Measurements from ENCODE around the gene EGFLAM. TPM values are rescaled to one million over a fixed set of nuclear protein-coding genes. Genes with fewer than 3 reads are reported as not detected.

EGFLAM gene
- total and polyA plus RNA-seq, 10 of the 15 experiments (the other 5 are each of a cell fraction or from before 2014, with no cell fraction given), result 0.37 TPM; not detected in 9

DNA sequence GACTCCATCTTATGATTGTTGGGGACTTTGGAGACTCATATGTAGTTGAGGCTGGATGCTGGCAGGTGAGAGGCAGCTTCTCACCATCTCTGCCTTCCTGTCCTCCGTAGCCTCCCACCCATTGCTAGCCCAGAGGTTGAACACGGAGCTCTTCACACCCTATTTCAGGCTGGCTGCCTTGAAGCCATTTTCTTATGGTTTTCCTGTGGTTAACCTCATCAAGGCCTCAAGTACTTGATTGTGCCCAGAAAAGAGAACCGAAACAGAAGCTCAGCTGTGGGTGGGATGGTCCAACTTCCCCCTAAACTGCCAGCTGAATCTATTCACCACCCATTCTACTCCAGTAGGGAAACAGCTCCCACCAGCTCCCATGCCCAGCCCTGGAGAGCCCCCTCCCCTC lies 195.1 kb downstream of the EGFLAM start (continued):
- TF ChIP-seq EP300 (IDR thresholded peaks at IDR 0.05; ENCODE audit: borderline replicate concordance in 1 of 2, control insufficient read depth in 1 of 2, low read depth in 2 of 2, low read length in 2 of 2), result peak; percentile 87 to 88
- TF ChIP-seq, protein P1, sequence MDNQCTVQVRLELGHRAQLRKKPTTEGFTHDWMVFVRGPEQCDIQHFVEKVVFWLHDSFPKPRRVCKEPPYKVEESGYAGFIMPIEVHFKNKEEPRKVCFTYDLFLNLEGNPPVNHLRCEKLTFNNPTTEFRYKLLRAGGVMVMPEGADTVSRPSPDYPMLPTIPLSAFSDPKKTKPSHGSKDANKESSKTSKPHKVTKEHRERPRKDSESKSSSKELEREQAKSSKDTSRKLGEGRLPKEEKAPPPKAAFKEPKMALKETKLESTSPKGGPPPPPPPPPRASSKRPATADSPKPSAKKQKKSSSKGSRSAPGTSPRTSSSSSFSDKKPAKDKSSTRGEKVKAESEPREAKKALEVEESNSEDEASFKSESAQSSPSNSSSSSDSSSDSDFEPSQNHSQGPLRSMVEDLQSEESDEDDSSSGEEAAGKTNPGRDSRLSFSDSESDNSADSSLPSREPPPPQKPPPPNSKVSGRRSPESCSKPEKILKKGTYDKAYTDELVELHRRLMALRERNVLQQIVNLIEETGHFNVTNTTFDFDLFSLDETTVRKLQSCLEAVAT (IDR thresholded peaks at IDR 0.05), result peak; percentile 99
- TF ChIP-seq POLR2A (IDR thresholded peaks at IDR 0.05; ENCODE audit: low read depth, low read length), result no peak
- TF ChIP-seq CBX5 (IDR thresholded peaks at IDR 0.05; ENCODE audit: low read depth), result peak; percentile 87; the same call in 1 of the 2 replicates
- peak; percentile 63 for TF ChIP-seq CREB1 (IDR thresholded peaks at IDR 0.05; ENCODE audit: low read depth)
- no peak for TF ChIP-seq ZSCAN29 (IDR thresholded peaks at IDR 0.05)
- no peak for TF ChIP-seq ELK1 (IDR thresholded peaks at IDR 0.05; ENCODE audit: low read depth, low read length)
- TF ChIP-seq GABPA (IDR thresholded peaks at IDR 0.05; ENCODE audit: low read depth), result peak; percentile 50
- TF ChIP-seq ATF7 (IDR thresholded peaks at IDR 0.05; ENCODE audit: low read depth), result peak; percentile 55
- TF ChIP-seq BHLHE40 (IDR thresholded peaks at IDR 0.05; ENCODE audit: borderline replicate concordance in 1 of 2, low read depth in 2 of 2, low read length in 1 of 2), result peak; percentile 84
- TF ChIP-seq ZNF24 (IDR thresholded peaks at IDR 0.05), result 0 out of 2 replicates have a peak, but pooled peaks have one; percentile 35
- TF ChIP-seq SRF (IDR thresholded peaks at IDR 0.05; ENCODE audit: low read depth in 2 of 2, low read length in 2 of 2), result no peak
- peak; percentile 92 for TF ChIP-seq TBL1XR1 (IDR thresholded peaks at IDR 0.05; ENCODE audit: low read depth, low read length)
- TF ChIP-seq MTA3 (IDR thresholded peaks at IDR 0.05; ENCODE audit: borderline replicate concordance, low read length), result peak; percentile 99
- TF ChIP-seq SREBF2 (IDR thresholded peaks at IDR 0.05; ENCODE audit: low read length), result no peak
- TF ChIP-seq TCF12 (IDR thresholded peaks at IDR 0.05; ENCODE audit: low read depth, low read length), result peak; percentile 96
- TF ChIP-seq, protein P2, sequence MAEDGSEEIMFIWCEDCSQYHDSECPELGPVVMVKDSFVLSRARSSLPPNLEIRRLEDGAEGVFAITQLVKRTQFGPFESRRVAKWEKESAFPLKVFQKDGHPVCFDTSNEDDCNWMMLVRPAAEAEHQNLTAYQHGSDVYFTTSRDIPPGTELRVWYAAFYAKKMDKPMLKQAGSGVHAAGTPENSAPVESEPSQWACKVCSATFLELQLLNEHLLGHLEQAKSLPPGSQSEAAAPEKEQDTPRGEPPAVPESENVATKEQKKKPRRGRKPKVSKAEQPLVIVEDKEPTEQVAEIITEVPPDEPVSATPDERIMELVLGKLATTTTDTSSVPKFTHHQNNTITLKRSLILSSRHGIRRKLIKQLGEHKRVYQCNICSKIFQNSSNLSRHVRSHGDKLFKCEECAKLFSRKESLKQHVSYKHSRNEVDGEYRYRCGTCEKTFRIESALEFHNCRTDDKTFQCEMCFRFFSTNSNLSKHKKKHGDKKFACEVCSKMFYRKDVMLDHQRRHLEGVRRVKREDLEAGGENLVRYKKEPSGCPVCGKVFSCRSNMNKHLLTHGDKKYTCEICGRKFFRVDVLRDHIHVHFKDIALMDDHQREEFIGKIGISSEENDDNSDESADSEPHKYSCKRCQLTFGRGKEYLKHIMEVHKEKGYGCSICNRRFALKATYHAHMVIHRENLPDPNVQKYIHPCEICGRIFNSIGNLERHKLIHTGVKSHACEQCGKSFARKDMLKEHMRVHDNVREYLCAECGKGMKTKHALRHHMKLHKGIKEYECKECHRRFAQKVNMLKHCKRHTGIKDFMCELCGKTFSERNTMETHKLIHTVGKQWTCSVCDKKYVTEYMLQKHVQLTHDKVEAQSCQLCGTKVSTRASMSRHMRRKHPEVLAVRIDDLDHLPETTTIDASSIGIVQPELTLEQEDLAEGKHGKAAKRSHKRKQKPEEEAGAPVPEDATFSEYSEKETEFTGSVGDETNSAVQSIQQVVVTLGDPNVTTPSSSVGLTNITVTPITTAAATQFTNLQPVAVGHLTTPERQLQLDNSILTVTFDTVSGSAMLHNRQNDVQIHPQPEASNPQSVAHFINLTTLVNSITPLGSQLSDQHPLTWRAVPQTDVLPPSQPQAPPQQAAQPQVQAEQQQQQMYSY (CRISPR knock-in tag; IDR thresholded peaks at IDR 0.05), result no peak
- TF ChIP-seq CHD2 (IDR thresholded peaks at IDR 0.05; ENCODE audit: borderline replicate concordance, low read depth, low read length), result no peak
- TF ChIP-seq NR2F1 (conservative IDR thresholded peaks at IDR 0.05), result peak; percentile 83
- TF ChIP-seq CBFB (IDR thresholded peaks at IDR 0.05; ENCODE audit: low read depth), result peak; percentile 100
- TF ChIP-seq POU2F2 (IDR thresholded peaks at IDR 0.05; ENCODE audit: borderline replicate concordance, low read depth, low read length), result peak; percentile 91
- TF ChIP-seq, protein P3, sequence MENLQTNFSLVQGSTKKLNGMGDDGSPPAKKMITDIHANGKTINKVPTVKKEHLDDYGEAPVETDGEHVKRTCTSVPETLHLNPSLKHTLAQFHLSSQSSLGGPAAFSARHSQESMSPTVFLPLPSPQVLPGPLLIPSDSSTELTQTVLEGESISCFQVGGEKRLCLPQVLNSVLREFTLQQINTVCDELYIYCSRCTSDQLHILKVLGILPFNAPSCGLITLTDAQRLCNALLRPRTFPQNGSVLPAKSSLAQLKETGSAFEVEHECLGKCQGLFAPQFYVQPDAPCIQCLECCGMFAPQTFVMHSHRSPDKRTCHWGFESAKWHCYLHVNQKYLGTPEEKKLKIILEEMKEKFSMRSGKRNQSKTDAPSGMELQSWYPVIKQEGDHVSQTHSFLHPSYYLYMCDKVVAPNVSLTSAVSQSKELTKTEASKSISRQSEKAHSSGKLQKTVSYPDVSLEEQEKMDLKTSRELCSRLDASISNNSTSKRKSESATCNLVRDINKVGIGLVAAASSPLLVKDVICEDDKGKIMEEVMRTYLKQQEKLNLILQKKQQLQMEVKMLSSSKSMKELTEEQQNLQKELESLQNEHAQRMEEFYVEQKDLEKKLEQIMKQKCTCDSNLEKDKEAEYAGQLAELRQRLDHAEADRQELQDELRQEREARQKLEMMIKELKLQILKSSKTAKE (IDR thresholded peaks at IDR 0.05; ENCODE audit: low read depth, poor library complexity, severe bottlenecking), result peak; percentile 82
- TF ChIP-seq JUNB (IDR thresholded peaks at IDR 0.05), result no peak
- TF ChIP-seq SIX5 (IDR thresholded peaks at IDR 0.05; ENCODE audit: low read depth, low read length, severe bottlenecking), result no peak
- peak; percentile 96 for TF ChIP-seq IRF4 (IDR thresholded peaks at IDR 0.05; ENCODE audit: low read depth, low read length)

All from GM12878 (cell line).